Loucy (cell line): Measurements from ENCODE around the gene SERAC1.

ENCODE experiments used
- EZH2phosphoT487 ChIP-seq: fragments of 200-600 bp; IDR thresholded peaks from 2 replicates; pipeline ENCODE4 v1.6.1; 2018; ENCODE audit warnings: antibody characterized with exemption, mild to moderate bottlenecking, moderate library complexity, borderline replicate concordance
- TF ChIP-seq, protein P1 (sequence below): fragments of 200-600 bp; sonication (generic); conservative IDR thresholded peaks from 2 replicates; pipeline ENCODE4 v1.5.1; 2014; ENCODE audit warnings: mild to moderate bottlenecking, antibody characterized with exemption, low read length

- TF ChIP-seq, protein P1, sequence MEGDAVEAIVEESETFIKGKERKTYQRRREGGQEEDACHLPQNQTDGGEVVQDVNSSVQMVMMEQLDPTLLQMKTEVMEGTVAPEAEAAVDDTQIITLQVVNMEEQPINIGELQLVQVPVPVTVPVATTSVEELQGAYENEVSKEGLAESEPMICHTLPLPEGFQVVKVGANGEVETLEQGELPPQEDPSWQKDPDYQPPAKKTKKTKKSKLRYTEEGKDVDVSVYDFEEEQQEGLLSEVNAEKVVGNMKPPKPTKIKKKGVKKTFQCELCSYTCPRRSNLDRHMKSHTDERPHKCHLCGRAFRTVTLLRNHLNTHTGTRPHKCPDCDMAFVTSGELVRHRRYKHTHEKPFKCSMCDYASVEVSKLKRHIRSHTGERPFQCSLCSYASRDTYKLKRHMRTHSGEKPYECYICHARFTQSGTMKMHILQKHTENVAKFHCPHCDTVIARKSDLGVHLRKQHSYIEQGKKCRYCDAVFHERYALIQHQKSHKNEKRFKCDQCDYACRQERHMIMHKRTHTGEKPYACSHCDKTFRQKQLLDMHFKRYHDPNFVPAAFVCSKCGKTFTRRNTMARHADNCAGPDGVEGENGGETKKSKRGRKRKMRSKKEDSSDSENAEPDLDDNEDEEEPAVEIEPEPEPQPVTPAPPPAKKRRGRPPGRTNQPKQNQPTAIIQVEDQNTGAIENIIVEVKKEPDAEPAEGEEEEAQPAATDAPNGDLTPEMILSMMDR, result peak; percentile 62
- no peak for TF ChIP-seq EZH2phosphoT487
These were observed 37.3 kb upstream of the SERAC1 start for GRCh38 chr6:158205169-158205944.
